Left forelimb (tissue), 1 donor: ENCODE measurements around the gene ALB.

Experiments used
- DNase-seq: peaks from one replicate; pipeline ENCODE4 v3.0.0-alpha.2; 2018; ENCODE audit warnings: low spot score

ALB gene

GRCh38 chr4:73409012-73409862, 5.2 kb downstream of the ALB start:
- DNase-seq, result no peak

- DNase-seq, result no peak
These were observed 6.0 kb downstream of the ALB start for GRCh38 chr4:73409978-73410548.

- DNase-seq, result no peak
These were observed 7.0 kb downstream of the ALB start for GRCh38 chr4:73410916-73411730.

- DNase-seq, result no peak
These were observed 7.8 kb downstream of the ALB start for GRCh38 chr4:73411731-73412414.

GRCh38 chr4:73413294-73413755, 9.2 kb downstream of the ALB start:
- no peak for DNase-seq

- DNase-seq, result no peak
These were observed 10.8 kb downstream of the ALB start for GRCh38 chr4:73414936-73415271.

GRCh38 chr4:73415807-73416238, 11.7 kb downstream of the ALB start:
- DNase-seq, result no peak

- DNase-seq, result no peak
These were observed 12.5 kb downstream of the ALB start for GRCh38 chr4:73416423-73417087.

GRCh38 chr4:73417342-73417741, 13.3 kb downstream of the ALB start:
- DNase-seq, result no peak

- no peak for DNase-seq
These were observed 13.9 kb downstream of the ALB start for GRCh38 chr4:73417973-73418372.

GRCh38 chr4:73418677-73419076, 14.6 kb downstream of the ALB start:
- no peak for DNase-seq

- no peak for DNase-seq
These were observed 15.3 kb downstream of the ALB start for GRCh38 chr4:73419106-73420038.

- DNase-seq, result no peak
These were observed 16.5 kb downstream of the ALB start for GRCh38 chr4:73420615-73421014.

- DNase-seq, result no peak
These were observed 17.8 kb downstream of the ALB start for GRCh38 chr4:73421708-73422457.

GRCh38 chr4:73422458-73422752, 18.3 kb downstream of the ALB start:
- no peak for DNase-seq

- no peak for DNase-seq
These were observed 19.1 kb downstream of the ALB start for GRCh38 chr4:73423184-73423583.

- no peak for DNase-seq
These were observed 22.6 kb downstream of the ALB start for GRCh38 chr4:73426666-73427065.

- DNase-seq, result no peak
These were observed 25.0 kb downstream of the ALB start for GRCh38 chr4:73429118-73429517.

- DNase-seq, result no peak
These were observed 25.9 kb downstream of the ALB start for GRCh38 chr4:73429826-73430587.
